HEK293 (cell line): ENCODE data around the gene ACSM6.

ENCODE experiments used
- CTCF ChIA-PET: fragments of 350-600 bp; formaldehyde crosslinking; extraction: SDS; loops from one replicate; lab custom pipeline; 2021; ENCODE audit warnings: antibody characterized with exemption; lab: Yijun Ruan, JAX
- POLR2A ChIA-PET: fragments of 300-600 bp; formaldehyde crosslinking; extraction: SDS; loops from one replicate; lab custom pipeline; 2020; ENCODE audit warnings: antibody characterized with exemption, inconsistent platforms; lab: Yijun Ruan, JAX
- H3K27ac ChIP-seq: fragments of 200-500 bp; sonication (Bioruptor generic); 2 replicates; pipeline ENCODE4 v1.5.1; 2014; ENCODE audit warnings: low read depth, low read length, control low read depth, inconsistent platforms; ENCODE audit errors: extremely low read depth
- H3K36me3 ChIP-seq, 2 experiments: fragments of 200-500 bp in 1 of 2; sonication (Bioruptor generic) in 1 of 2; 1 replicate in 1 of 2; 2 replicates in 1 of 2; pipeline ENCODE4 v1.5.1; 2014 to 2017; ENCODE audit warnings: inconsistent platforms in 2 of 2, low read length in 2 of 2; ENCODE audit not compliant: control insufficient read depth in 2 of 2, insufficient read depth in 1 of 2
- H3K4me1 ChIP-seq: fragments of 200-500 bp; sonication (Bioruptor generic); 2 replicates; pipeline ENCODE4 v1.5.1; 2014; ENCODE audit warnings: mild to moderate bottlenecking, low read length, inconsistent platforms; ENCODE audit not compliant: control insufficient read depth, insufficient read depth
- H3K4me3 ChIP-seq: 2 replicates; pipeline ENCODE4 v1.5.1; 2011; ENCODE audit warnings: low read depth, mild to moderate bottlenecking, control low read depth, low read length, moderate library complexity
- H3K9me3 ChIP-seq: fragments of 200-500 bp; sonication (Bioruptor generic); 2 replicates; pipeline ENCODE4 v1.5.1; 2014; ENCODE audit warnings: low read depth, low read length, inconsistent platforms; ENCODE audit not compliant: control insufficient read depth, insufficient read depth
- HOXA7 ChIP-seq: sonication (generic); formaldehyde crosslinking; IDR thresholded peaks from 2 replicates; pipeline ENCODE4 v1.8.1; 2022; ENCODE audit warnings: missing genetic modification reagents, borderline replicate concordance
- KLF1 ChIP-seq: fragments of 450-650 bp; formaldehyde crosslinking; IDR thresholded peaks from 2 replicates; pipeline ENCODE4 v1.5.1; 2016; ENCODE audit warnings: missing biosample characterization, missing genetic modification characterization
- KLF10 ChIP-seq: fragments of 450-650 bp; IDR thresholded peaks from 2 replicates; pipeline ENCODE4 v1.5.1; 2018; ENCODE audit warnings: missing biosample characterization, mild to moderate bottlenecking, missing genetic modification characterization
- PRDM1 ChIP-seq: fragments of 450-650 bp; formaldehyde crosslinking; IDR thresholded peaks from 2 replicates; pipeline ENCODE4; 2016; ENCODE audit warnings: missing biosample characterization, missing genetic modification characterization
- SALL2 ChIP-seq: fragments of 450-650 bp; formaldehyde crosslinking; IDR thresholded peaks from 2 replicates; pipeline ENCODE4 v1.5.0; 2017; ENCODE audit warnings: missing biosample characterization, mild to moderate bottlenecking, missing genetic modification characterization, borderline replicate concordance
- SCRT1 ChIP-seq: fragments of 450-650 bp; formaldehyde crosslinking; IDR thresholded peaks from 2 replicates; pipeline ENCODE4 v1.5.1; 2016; ENCODE audit warnings: missing biosample characterization, missing genetic modification characterization, borderline replicate concordance
- SCRT2 ChIP-seq: fragments of 450-650 bp; formaldehyde crosslinking; IDR thresholded peaks from 2 replicates; pipeline ENCODE4 v1.5.1; 2016; ENCODE audit warnings: missing biosample characterization, missing genetic modification characterization
- SP7 ChIP-seq: fragments of 450-650 bp; formaldehyde crosslinking; IDR thresholded peaks from 2 replicates; pipeline ENCODE4 v1.5.1; 2016; ENCODE audit warnings: missing biosample characterization, missing genetic modification characterization
- ZBTB48 ChIP-seq: fragments of 450-650 bp; formaldehyde crosslinking; IDR thresholded peaks from 2 replicates; pipeline ENCODE4 v1.5.1; 2016; ENCODE audit warnings: missing biosample characterization, missing genetic modification characterization
- ZBTB7A ChIP-seq: fragments of 450-650 bp; formaldehyde crosslinking; IDR thresholded peaks from 2 replicates; pipeline ENCODE4 v1.5.1; 2016; ENCODE audit warnings: low read depth, missing biosample characterization, missing genetic modification characterization
- ZFP41 ChIP-seq: fragments of 450-650 bp; formaldehyde crosslinking; IDR thresholded peaks from 2 replicates; pipeline ENCODE4 v1.5.1; 2016; ENCODE audit warnings: missing biosample characterization, missing genetic modification characterization, borderline replicate concordance
- ZNF10 ChIP-seq: fragments of 450-650 bp; formaldehyde crosslinking; IDR thresholded peaks from 2 replicates; pipeline ENCODE4 v1.5.1; 2017; ENCODE audit warnings: missing biosample characterization, missing genetic modification characterization
- ZNF112 ChIP-seq: fragments of 450-650 bp; formaldehyde crosslinking; IDR thresholded peaks from 2 replicates; pipeline ENCODE4 v1.5.0; 2017; ENCODE audit warnings: missing biosample characterization, missing genetic modification characterization
- ZNF146 ChIP-seq: fragments of 450-650 bp; formaldehyde crosslinking; IDR thresholded peaks from 2 replicates; pipeline ENCODE4 v1.5.1; 2016; ENCODE audit warnings: missing biosample characterization, missing genetic modification characterization
- ZNF202 ChIP-seq: fragments of 450-650 bp; formaldehyde crosslinking; IDR thresholded peaks from 2 replicates; pipeline ENCODE4 v1.5.1; 2016; ENCODE audit warnings: missing biosample characterization, missing genetic modification characterization, borderline replicate concordance
- ZNF416 ChIP-seq: fragments of 450-650 bp; formaldehyde crosslinking; IDR thresholded peaks from 2 replicates; pipeline ENCODE4 v1.5.1; 2016; ENCODE audit warnings: missing biosample characterization, missing genetic modification characterization
- ZNF473 ChIP-seq: fragments of 450-650 bp; formaldehyde crosslinking; IDR thresholded peaks from 2 replicates; pipeline ENCODE4 v1.5.1; 2017; ENCODE audit warnings: missing biosample characterization, missing genetic modification characterization
- ZNF48 ChIP-seq: fragments of 450-650 bp; formaldehyde crosslinking; IDR thresholded peaks from 2 replicates; pipeline ENCODE4 v1.5.1; 2016; ENCODE audit warnings: missing biosample characterization, missing genetic modification characterization
- ZNF549 ChIP-seq: fragments of 450-650 bp; IDR thresholded peaks from 2 replicates; pipeline ENCODE4 v1.5.1; 2018; ENCODE audit warnings: missing biosample characterization, missing genetic modification characterization, mild to moderate bottlenecking, inconsistent platforms, moderate library complexity
- ZNF624 ChIP-seq: fragments of 450-650 bp; formaldehyde crosslinking; IDR thresholded peaks from 2 replicates; pipeline ENCODE4 v1.5.1; 2017; ENCODE audit warnings: missing biosample characterization, missing genetic modification characterization
- ZNF747 ChIP-seq: fragments of 450-650 bp; formaldehyde crosslinking; IDR thresholded peaks from 2 replicates; pipeline ENCODE4 v1.5.1; 2016; ENCODE audit warnings: missing biosample characterization, missing genetic modification characterization
- ZNF837 ChIP-seq: fragments of 450-650 bp; formaldehyde crosslinking; IDR thresholded peaks from 2 replicates; pipeline ENCODE4 v1.5.1; 2016; ENCODE audit warnings: missing biosample characterization, missing genetic modification characterization
- ZXDB ChIP-seq: fragments of 450-650 bp; formaldehyde crosslinking; IDR thresholded peaks from 2 replicates; pipeline ENCODE4 v1.5.1; 2016; ENCODE audit warnings: missing biosample characterization, missing genetic modification characterization
- TF ChIP-seq, protein P1 (sequence below): fragments of 450-650 bp; IDR thresholded peaks from 2 replicates; pipeline ENCODE4 v1.5.1; 2018; ENCODE audit warnings: missing biosample characterization, missing genetic modification characterization
- TF ChIP-seq, protein P2 (sequence below): fragments of 450-650 bp; formaldehyde crosslinking; IDR thresholded peaks from 2 replicates; pipeline ENCODE4 v1.5.1; 2016; ENCODE audit warnings: missing biosample characterization, missing genetic modification characterization
- TF ChIP-seq, protein P3 (sequence below): fragments of 450-650 bp; formaldehyde crosslinking; IDR thresholded peaks from 2 replicates; pipeline ENCODE4 v1.5.1; 2017; ENCODE audit warnings: missing biosample characterization, missing genetic modification characterization
- TF ChIP-seq, protein P4 (sequence below): fragments of 450-650 bp; formaldehyde crosslinking; IDR thresholded peaks from 2 replicates; pipeline ENCODE4 v1.5.1; 2016; ENCODE audit warnings: missing biosample characterization, missing genetic modification characterization
- TF ChIP-seq, protein P5 (sequence below): fragments of 450-650 bp; formaldehyde crosslinking; IDR thresholded peaks from 2 replicates; pipeline ENCODE4 v1.5.1; 2017; ENCODE audit warnings: missing biosample characterization, missing genetic modification characterization

The ACSM6 gene

DNA sequence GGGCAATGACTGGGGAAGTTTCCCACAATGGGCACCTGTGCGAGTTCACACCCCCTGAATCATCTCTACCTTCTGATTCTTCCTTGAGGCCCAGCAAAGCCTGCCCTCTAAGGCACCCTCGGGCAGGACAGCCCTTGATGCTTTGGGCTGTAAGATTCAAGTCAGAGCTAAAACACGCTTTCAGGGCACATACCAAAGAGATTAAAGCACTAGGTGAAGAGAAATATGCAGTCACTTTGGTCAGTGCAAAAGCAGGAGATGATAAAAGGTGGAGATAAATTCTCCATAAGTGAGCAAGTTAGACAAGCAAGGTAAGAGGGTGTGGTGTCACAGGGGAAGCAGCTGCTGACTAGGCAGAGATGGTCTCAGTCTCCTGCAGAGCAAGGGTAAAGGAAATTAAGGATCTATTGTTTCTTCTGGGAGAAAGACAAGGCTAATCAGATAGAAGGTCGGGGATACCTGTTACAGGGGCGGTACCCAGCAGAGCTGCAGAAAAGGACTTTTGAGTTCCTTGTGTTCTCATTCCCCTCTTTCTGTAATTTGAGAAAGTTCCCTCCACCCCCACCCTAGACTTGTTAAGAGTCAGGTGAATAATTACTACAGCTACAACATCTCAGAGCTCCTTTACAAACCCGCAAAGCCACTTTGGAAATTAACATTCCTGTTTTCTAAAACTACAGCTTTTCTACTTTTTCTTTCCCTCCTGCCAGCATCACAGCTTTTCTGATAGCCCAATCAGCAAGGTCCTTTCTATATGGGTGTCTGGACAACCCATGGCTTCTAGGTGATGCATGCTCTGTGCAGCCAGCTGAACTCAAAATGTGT, 70.4 kb downstream of the ACSM6 start:
- no peaks in the 10 kb centered on the region for H3K9me3 ChIP-seq
- POLR2A ChIA-PET = interaction anchor here (1.0 to 1.3 kb wide), 4 partner anchors 10 to 84 kb away, joined by 3 read pairs; no protein-coding TSS in a partner anchor
- no peak overlapping the region for H3K4me3 ChIP-seq
- peaks cover 13 to 58% of the 10 kb centered on the region in 2 experiments for H3K36me3 ChIP-seq
- TF ChIP-seq, protein P1, sequence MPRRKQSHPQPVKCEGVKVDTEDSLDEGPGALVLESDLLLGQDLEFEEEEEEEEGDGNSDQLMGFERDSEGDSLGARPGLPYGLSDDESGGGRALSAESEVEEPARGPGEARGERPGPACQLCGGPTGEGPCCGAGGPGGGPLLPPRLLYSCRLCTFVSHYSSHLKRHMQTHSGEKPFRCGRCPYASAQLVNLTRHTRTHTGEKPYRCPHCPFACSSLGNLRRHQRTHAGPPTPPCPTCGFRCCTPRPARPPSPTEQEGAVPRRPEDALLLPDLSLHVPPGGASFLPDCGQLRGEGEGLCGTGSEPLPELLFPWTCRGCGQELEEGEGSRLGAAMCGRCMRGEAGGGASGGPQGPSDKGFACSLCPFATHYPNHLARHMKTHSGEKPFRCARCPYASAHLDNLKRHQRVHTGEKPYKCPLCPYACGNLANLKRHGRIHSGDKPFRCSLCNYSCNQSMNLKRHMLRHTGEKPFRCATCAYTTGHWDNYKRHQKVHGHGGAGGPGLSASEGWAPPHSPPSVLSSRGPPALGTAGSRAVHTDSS (tag by site-specific recombination) = no peak
- peak; percentile 47 for TF ChIP-seq SP7 (tag by site-specific recombination)
- TF ChIP-seq ZBTB7A = no peak
- TF ChIP-seq ZNF146 = no peak
- peak; percentile 21; the same call in 1 of the 2 replicates for TF ChIP-seq PRDM1 (tag by site-specific recombination)
- no peak for TF ChIP-seq ZNF549
- TF ChIP-seq ZNF416 (tag by site-specific recombination) = no peak
- TF ChIP-seq ZBTB48 = no peak
- TF ChIP-seq KLF1 (tag by site-specific recombination) = peak; percentile 40; the same call in 1 of the 2 replicates
- TF ChIP-seq, protein P2, sequence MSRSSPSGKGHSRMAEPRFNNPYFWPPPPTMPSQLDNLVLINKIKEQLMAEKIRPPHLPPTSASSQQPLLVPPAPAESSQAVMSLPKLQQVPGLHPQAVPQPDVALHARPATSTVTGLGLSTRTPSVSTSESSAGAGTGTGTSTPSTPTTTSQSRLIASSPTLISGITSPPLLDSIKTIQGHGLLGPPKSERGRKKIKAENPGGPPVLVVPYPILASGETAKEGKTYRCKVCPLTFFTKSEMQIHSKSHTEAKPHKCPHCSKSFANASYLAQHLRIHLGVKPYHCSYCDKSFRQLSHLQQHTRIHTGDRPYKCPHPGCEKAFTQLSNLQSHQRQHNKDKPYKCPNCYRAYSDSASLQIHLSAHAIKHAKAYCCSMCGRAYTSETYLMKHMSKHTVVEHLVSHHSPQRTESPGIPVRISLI (tag by site-specific recombination) = no peak
- TF ChIP-seq ZNF473 (tag by site-specific recombination) = no peak
- TF ChIP-seq ZNF112 (tag by site-specific recombination) = no peak
- TF ChIP-seq, protein P3, sequence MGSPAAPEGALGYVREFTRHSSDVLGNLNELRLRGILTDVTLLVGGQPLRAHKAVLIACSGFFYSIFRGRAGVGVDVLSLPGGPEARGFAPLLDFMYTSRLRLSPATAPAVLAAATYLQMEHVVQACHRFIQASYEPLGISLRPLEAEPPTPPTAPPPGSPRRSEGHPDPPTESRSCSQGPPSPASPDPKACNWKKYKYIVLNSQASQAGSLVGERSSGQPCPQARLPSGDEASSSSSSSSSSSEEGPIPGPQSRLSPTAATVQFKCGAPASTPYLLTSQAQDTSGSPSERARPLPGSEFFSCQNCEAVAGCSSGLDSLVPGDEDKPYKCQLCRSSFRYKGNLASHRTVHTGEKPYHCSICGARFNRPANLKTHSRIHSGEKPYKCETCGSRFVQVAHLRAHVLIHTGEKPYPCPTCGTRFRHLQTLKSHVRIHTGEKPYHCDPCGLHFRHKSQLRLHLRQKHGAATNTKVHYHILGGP (tag by site-specific recombination) = no peak
- no peak for TF ChIP-seq ZNF624 (tag by site-specific recombination)
- peak; percentile 49 for TF ChIP-seq SCRT2 (tag by site-specific recombination)
- TF ChIP-seq HOXA7 (CRISPR knock-in tag) = no peak
- TF ChIP-seq ZNF48 (tag by site-specific recombination) = no peak
- TF ChIP-seq, protein P4, sequence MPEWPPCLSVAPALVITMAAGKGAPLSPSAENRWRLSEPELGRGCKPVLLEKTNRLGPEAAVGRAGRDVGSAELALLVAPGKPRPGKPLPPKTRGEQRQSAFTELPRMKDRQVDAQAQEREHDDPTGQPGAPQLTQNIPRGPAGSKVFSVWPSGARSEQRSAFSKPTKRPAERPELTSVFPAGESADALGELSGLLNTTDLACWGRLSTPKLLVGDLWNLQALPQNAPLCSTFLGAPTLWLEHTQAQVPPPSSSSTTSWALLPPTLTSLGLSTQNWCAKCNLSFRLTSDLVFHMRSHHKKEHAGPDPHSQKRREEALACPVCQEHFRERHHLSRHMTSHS (tag by site-specific recombination) = no peak
- no peak for TF ChIP-seq KLF10 (tag by site-specific recombination)
- TF ChIP-seq SALL2 (tag by site-specific recombination) = no peak
- TF ChIP-seq ZNF747 (tag by site-specific recombination) = no peak
- no peak for TF ChIP-seq ZNF837 (tag by site-specific recombination)
- no peak for TF ChIP-seq ZFP41
- TF ChIP-seq ZNF10 = peak; percentile 43; the same call in 1 of the 2 replicates
- peak; percentile 54; the same call in 1 of the 2 replicates for TF ChIP-seq SCRT1 (tag by site-specific recombination)
- TF ChIP-seq, protein P5, sequence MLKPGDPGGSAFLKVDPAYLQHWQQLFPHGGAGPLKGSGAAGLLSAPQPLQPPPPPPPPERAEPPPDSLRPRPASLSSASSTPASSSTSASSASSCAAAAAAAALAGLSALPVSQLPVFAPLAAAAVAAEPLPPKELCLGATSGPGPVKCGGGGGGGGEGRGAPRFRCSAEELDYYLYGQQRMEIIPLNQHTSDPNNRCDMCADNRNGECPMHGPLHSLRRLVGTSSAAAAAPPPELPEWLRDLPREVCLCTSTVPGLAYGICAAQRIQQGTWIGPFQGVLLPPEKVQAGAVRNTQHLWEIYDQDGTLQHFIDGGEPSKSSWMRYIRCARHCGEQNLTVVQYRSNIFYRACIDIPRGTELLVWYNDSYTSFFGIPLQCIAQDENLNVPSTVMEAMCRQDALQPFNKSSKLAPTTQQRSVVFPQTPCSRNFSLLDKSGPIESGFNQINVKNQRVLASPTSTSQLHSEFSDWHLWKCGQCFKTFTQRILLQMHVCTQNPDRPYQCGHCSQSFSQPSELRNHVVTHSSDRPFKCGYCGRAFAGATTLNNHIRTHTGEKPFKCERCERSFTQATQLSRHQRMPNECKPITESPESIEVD (tag by site-specific recombination) = peak; percentile 83
- no peak for TF ChIP-seq ZXDB (tag by site-specific recombination)
- no peak for TF ChIP-seq ZNF202 (tag by site-specific recombination)
- H3K4me1 ChIP-seq = peaks cover 16% of the 10 kb centered on the region
- H3K27ac ChIP-seq = no peak overlapping the region
- CTCF ChIA-PET = interaction anchor here (0.6 to 2.2 kb wide), 5 partner anchors 18 to 656 kb away, joined by 3 to 13 read pairs (median 7); no protein-coding TSS in a partner anchor
